ENCODE results near the gene PAM16.

The PAM16 gene

GRCh38 chr16:4298761-4299522 is 52.2 kb downstream of the PAM16 start:
- no peak for DNase-seq (ENCODE audit: low read depth)

- no peak for DNase-seq (ENCODE audit: low read depth)
These were observed 53.6 kb downstream of the PAM16 start for GRCh38 chr16:4297480-4297879.

- no peak for DNase-seq (ENCODE audit: low read depth)
These were observed 55.5 kb downstream of the PAM16 start for GRCh38 chr16:4295581-4295980.

GRCh38 chr16:4293822-4294457 is 57.2 kb downstream of the PAM16 start:
- no peak for DNase-seq (ENCODE audit: low read depth)

GRCh38 chr16:4293181-4293716 is 57.9 kb downstream of the PAM16 start:
- DNase-seq (ENCODE audit: low read depth): no peak

- DNase-seq (ENCODE audit: low read depth): no peak
These were observed 59.4 kb downstream of the PAM16 start for GRCh38 chr16:4291699-4292098.
